H1 (cell line): Measurements from ENCODE around the gene CHDH. TPM values are rescaled to one million over a fixed set of nuclear protein-coding genes. Genes with fewer than 3 reads are reported as not detected.

Experiments
- CTCF ChIA-PET: fragments of 300-600 bp; sonication (Branson Sonifier 250); formaldehyde crosslinking; loops from one replicate; lab custom pipeline; 2021; ENCODE audit not compliant: partially characterized antibody; lab: Charles Lee
- POLR2A ChIA-PET: fragments of 300-600 bp; sonication (Branson Sonifier 250); formaldehyde crosslinking; loops from one replicate; lab custom pipeline; 2021; ENCODE audit warnings: inconsistent platforms; ENCODE audit not compliant: partially characterized antibody; lab: Charles Lee
- DNase-seq, 2 experiments: peaks; one replicate each; pipeline versions ENCODE4 v3.0.0 to v3.0.0-alpha.2; 2010 to 2022; ENCODE audit warnings: low spot score in 2 of 2, low read depth in 1 of 2, mixed read lengths in 1 of 2
- FAIRE-seq: peaks from 2 replicates; lab custom pipeline; 2011; peaks lifted over from hg19 to GRCh38; lab: Jason Lieb, UNC
- H2AFZ ChIP-seq: 2 replicates; pipeline ENCODE4 v1.8.1; 2012; ENCODE audit warnings: low read length, inconsistent platforms
- H2AK5ac ChIP-seq: 2 replicates; pipeline ENCODE4 v1.6.1; 2013; ENCODE audit warnings: low read depth, low read length
- H2BK120ac ChIP-seq: replicated peaks from 2 replicates; pipeline ENCODE3; 2013; ENCODE audit warnings: low read depth, low read length, inconsistent platforms
- H2BK12ac ChIP-seq: 2 replicates; pipeline ENCODE4 v1.6.1; 2013; ENCODE audit warnings: low read depth, low read length
- H2BK15ac ChIP-seq: 2 replicates; pipeline ENCODE4 v1.6.1; 2013; ENCODE audit warnings: low read length
- H2BK20ac ChIP-seq: 2 replicates; pipeline ENCODE4 v1.6.1; 2013; ENCODE audit warnings: low read length
- H2BK5ac ChIP-seq: 2 replicates; pipeline ENCODE4 v1.6.1; 2013; ENCODE audit warnings: low read depth, low read length
- H3K14ac ChIP-seq: 2 replicates; pipeline ENCODE4 v1.6.1; 2013; ENCODE audit warnings: inconsistent platforms; ENCODE audit not compliant: insufficient read length
- H3K18ac ChIP-seq: 2 replicates; pipeline ENCODE4 v1.6.1; 2013; ENCODE audit warnings: low read length; ENCODE audit errors: extremely low read depth
- H3K23ac ChIP-seq: 2 replicates; pipeline ENCODE4 v1.6.1; 2013; ENCODE audit warnings: inconsistent platforms; ENCODE audit not compliant: insufficient read length
- H3K23me2 ChIP-seq: 2 replicates; pipeline ENCODE4 v1.6.1; 2013; ENCODE audit warnings: low read depth, low read length
- H3K27ac ChIP-seq: 2 replicates; pipeline ENCODE4 v1.6.1; 2011; ENCODE audit warnings: low read depth, low read length, inconsistent platforms
- H3K27me3 ChIP-seq, 4 experiments: replicated peaks in 1 of 4; 1 replicate in 1 of 4; 2 replicates in 3 of 4; pipeline versions ENCODE4 v1.6.1 to v1.8.1; 2011 to 2013; ENCODE audit warnings: low read length in 3 of 4, mild to moderate bottlenecking in 3 of 4, inconsistent platforms in 2 of 4, mixed read lengths in 2 of 4, moderate library complexity in 1 of 4; ENCODE audit not compliant: control insufficient read depth in 3 of 4, insufficient read depth in 3 of 4; ENCODE audit errors: extremely low read depth in 1 of 4
- H3K36me3 ChIP-seq, 4 experiments: 2 replicates each; pipeline versions ENCODE4 v1.6.1 to v1.8.1; 2011 to 2013; ENCODE audit warnings: mild to moderate bottlenecking in 4 of 4, low read length in 3 of 4, moderate library complexity in 2 of 4, control low read depth in 1 of 4, inconsistent platforms in 1 of 4; ENCODE audit not compliant: insufficient read depth in 4 of 4, control insufficient read depth in 2 of 4
- H3K4ac ChIP-seq: replicated peaks from 2 replicates; pipeline ENCODE3; 2013; ENCODE audit warnings: low read length, low read depth, mixed read lengths, inconsistent platforms; ENCODE audit not compliant: insufficient read length
- H3K4me1 ChIP-seq, 4 experiments: replicated peaks in 1 of 4; 1 replicate in 1 of 4; 2 replicates in 3 of 4; pipeline versions ENCODE4 v1.6.1 to v1.8.1; 2011 to 2013; ENCODE audit warnings: low read length in 3 of 4, inconsistent platforms in 2 of 4, mixed read lengths in 1 of 4; ENCODE audit not compliant: insufficient read depth in 4 of 4, control insufficient read depth in 3 of 4
- H3K4me2 ChIP-seq, 2 experiments: 2 replicates each; pipeline versions ENCODE4 v1.6.1 to v1.8.1; 2011 to 2013; ENCODE audit warnings: low read depth in 2 of 2, low read length in 2 of 2, control low read depth in 1 of 2, inconsistent platforms in 1 of 2, mild to moderate bottlenecking in 1 of 2; ENCODE audit not compliant: insufficient read depth in 1 of 2
- H3K4me3 ChIP-seq, 4 experiments: fragments of 200-600, 300-600 bp in 1 of 4; sonication (generic), shearing (Covaris generic), sonication (Bioruptor Twin) in 1 of 4; 2 replicates each; pipeline versions ENCODE4 v1.5.1 to v1.8.1; 2011 to 2016; ENCODE audit warnings: low read length in 4 of 4, low read depth in 3 of 4, control low read depth in 2 of 4, inconsistent platforms in 2 of 4, mild to moderate bottlenecking in 2 of 4, mixed read lengths in 1 of 4, moderate library complexity in 1 of 4; ENCODE audit not compliant: insufficient read depth in 2 of 4; ENCODE audit errors: extremely low read depth in 1 of 4
- H3K56ac ChIP-seq: replicated peaks from 2 replicates; pipeline ENCODE3; 2013; ENCODE audit warnings: low read depth, mild to moderate bottlenecking, mixed read lengths, low read length, inconsistent platforms; ENCODE audit not compliant: insufficient read length
- H3K79me1 ChIP-seq: 2 replicates; pipeline ENCODE4 v1.6.1; 2013; ENCODE audit warnings: low read depth, low read length, control low read depth
- H3K79me2 ChIP-seq, 2 experiments: 2 replicates each; pipeline versions ENCODE4 v1.6.1 to v1.8.1; 2012 to 2013; ENCODE audit warnings: low read length in 2 of 2, mild to moderate bottlenecking in 2 of 2, inconsistent platforms in 1 of 2; ENCODE audit not compliant: insufficient read depth in 2 of 2, control insufficient read depth in 1 of 2
- H3K9ac ChIP-seq, 4 experiments: replicated peaks in 1 of 4; 1 replicate in 1 of 4; 2 replicates in 3 of 4; pipeline versions ENCODE4 v1.6.1 to v1.8.1; 2011 to 2013; ENCODE audit warnings: low read depth in 3 of 4, low read length in 3 of 4, control low read depth in 2 of 4, mild to moderate bottlenecking in 2 of 4, moderate library complexity in 2 of 4, inconsistent platforms in 1 of 4; ENCODE audit errors: extremely low read depth in 1 of 4
- H3K9me3 ChIP-seq, 2 experiments: 2 replicates each; pipeline versions ENCODE4 v1.6.1 to v1.8.1; 2012 to 2013; ENCODE audit warnings: mild to moderate bottlenecking in 2 of 2, moderate library complexity in 2 of 2, control low read depth in 1 of 2, inconsistent platforms in 1 of 2, low read depth in 1 of 2, low read length in 1 of 2, mixed read lengths in 1 of 2; ENCODE audit not compliant: insufficient read depth in 2 of 2
- H4K20me1 ChIP-seq, 2 experiments: replicated peaks in 1 of 2; 2 replicates each; pipeline versions ENCODE3 to v1.8.1; 2011 to 2013; ENCODE audit warnings: inconsistent platforms in 2 of 2, low read length in 2 of 2, mild to moderate bottlenecking in 1 of 2; ENCODE audit not compliant: insufficient read depth in 2 of 2, control insufficient read depth in 1 of 2
- H4K5ac ChIP-seq: 2 replicates; pipeline ENCODE4 v1.6.1; 2013; ENCODE audit warnings: low read length, low read depth, mixed read lengths, inconsistent platforms; ENCODE audit not compliant: insufficient read length
- H4K8ac ChIP-seq: 2 replicates; pipeline ENCODE4 v1.8.0; 2013; ENCODE audit warnings: mild to moderate bottlenecking, moderate library complexity, low read length, inconsistent platforms; ENCODE audit not compliant: insufficient read depth; ENCODE audit errors: extremely low read depth
- H4K91ac ChIP-seq: replicated peaks from 2 replicates; pipeline ENCODE3; 2013; ENCODE audit warnings: low read length, mixed read lengths, inconsistent platforms; ENCODE audit not compliant: insufficient read length
- CEBPB ChIP-seq: IDR thresholded peaks from 2 replicates; pipeline ENCODE4 v1.6.1; 2012; ENCODE audit warnings: low read depth, low read length
- EP300 ChIP-seq, 2 experiments: IDR thresholded peaks; 1 replicate in 1 of 2; 2 replicates in 1 of 2; pipeline ENCODE4 v1.6.1; 2011 to 2012; ENCODE audit warnings: low read depth in 2 of 2, low read length in 2 of 2, mild to moderate bottlenecking in 2 of 2, borderline replicate concordance in 1 of 2, inconsistent platforms in 1 of 2, moderate library complexity in 1 of 2
- NRF1 ChIP-seq: IDR thresholded peaks from 2 replicates; pipeline ENCODE4 v1.6.1; 2011; ENCODE audit warnings: mild to moderate bottlenecking, low read depth, low read length, improper control_type of control experiment
- RBBP5 ChIP-seq: IDR thresholded peaks from 2 replicates; pipeline ENCODE4 v1.7.1; 2012; ENCODE audit warnings: low read depth, mild to moderate bottlenecking, inconsistent platforms, low read length, moderate library complexity, borderline replicate concordance
- SIRT6 ChIP-seq: IDR thresholded peaks from one replicate; pipeline ENCODE4 v1.7.1; 2012; ENCODE audit warnings: low read length, inconsistent platforms
- SIX5 ChIP-seq: IDR thresholded peaks from 2 replicates; pipeline ENCODE4 v1.6.1; 2011; ENCODE audit warnings: mild to moderate bottlenecking, low read depth, low read length
- SP2 ChIP-seq: IDR thresholded peaks from 2 replicates; pipeline ENCODE4 v1.6.1; 2012; ENCODE audit warnings: mild to moderate bottlenecking, low read length, inconsistent platforms
- WGBS, 2 experiments: shearing (Covaris generic) in 1 of 2; methylation state at CpG; one replicate each; pipeline versions ENCODE4 v1.1.6 to v1.1.7; 2013 to 2015; ENCODE audit warnings: low lambda C conversion rate in 2 of 2, mixed read lengths in 2 of 2, inconsistent platforms in 1 of 2, low coverage in 1 of 2, missing lambda C conversion rate in 1 of 2; ENCODE audit not compliant: insufficient replicate concordance in 2 of 2, insufficient coverage in 1 of 2, insufficient read length in 1 of 2; ENCODE audit errors: extremely low coverage in 1 of 2, missing lambda C conversion rate in 1 of 2; 5-methylcytosine and 5-hydroxymethylcytosine counted together
- polyA plus RNA-seq, 7 experiments: library from polyadenylated mRNA; depleted of rRNA in 3 of 7; stranded (reverse) in 5 of 7; unstranded in 2 of 7; fragments of >200 nt in 5 of 7; fragments of 200-250 nt in 2 of 7; gene quantifications; 1 replicate in 5 of 7; 2 replicates in 1 of 7; 4 replicates in 1 of 7; pipeline versions ENCODE4 v1.2.1 to v1.2.3, GENCODE V29; 2011 to 2013; ENCODE audit warnings: missing spikeins in 2 of 7, mixed read lengths in 2 of 7
- total RNA-seq: library from RNA; stranded (reverse); fragmentation: NEBNext Ultra II Directional; extraction: Animal tissue kit (Norgen Biotek cat#: 25700); gene quantifications from 2 replicates; pipeline ENCODE4 v1.2.1, GENCODE V29; 2021

CHDH gene
- total and polyA plus RNA-seq, 2 of the 8 experiments (the other 6 are each of a cell fraction or from before 2014, with no cell fraction given), result 4.9 to 10.3 TPM

DNA sequence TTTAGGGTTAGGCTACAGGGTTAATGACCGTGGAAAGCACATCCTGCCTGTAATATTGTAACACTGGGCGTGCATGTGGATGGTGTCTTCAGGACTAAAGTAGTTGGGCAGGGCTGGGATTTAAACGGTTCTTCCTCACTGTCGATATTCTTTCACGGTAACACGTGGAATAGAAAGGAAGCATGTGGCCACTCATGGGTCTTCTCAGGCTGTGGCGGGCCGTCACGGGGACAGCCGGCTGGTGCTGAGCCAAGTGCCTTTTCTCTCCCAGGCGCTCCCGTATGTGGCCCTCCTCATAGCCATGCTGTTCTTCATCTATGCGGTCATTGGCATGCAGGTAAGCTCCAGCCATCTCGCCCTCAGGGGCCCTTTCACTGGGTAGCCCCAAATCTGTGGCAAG lies 73.7 kb downstream of the CHDH start:
- Histone ChIP-seq H3K4ac (no peak overlapping the region), H3K4me3 (no peak overlapping the region), H2BK20ac (no peak overlapping the region), H2AFZ (no peak overlapping the region), H4K20me1 (no peaks in the 10 kb centered on the region), H3K79me1 (no peaks in the 10 kb centered on the region), H3K14ac (no peak overlapping the region), H3K79me2 (no peaks in the 10 kb centered on the region), H3K23ac (no peak overlapping the region), H3K4me2 (no peak overlapping the region), H3K9me3 (no peaks in the 10 kb centered on the region), H4K8ac (no peak overlapping the region), H2BK12ac (no peak overlapping the region), H4K91ac (no peak overlapping the region), H2AK5ac (no peak overlapping the region), H3K27me3 (no peaks in the 10 kb centered on the region), H3K4me1 (peaks cover 3 to 15% (median 8%) of the 10 kb centered on the region in 4 experiments; a peak in 5 of 7 replicates), H3K23me2 (no peaks in the 10 kb centered on the region), H3K9ac (no peak overlapping the region), H2BK15ac (no peak overlapping the region), H2BK5ac (no peak overlapping the region), H3K56ac (no peak overlapping the region), H2BK120ac (no peak overlapping the region), H3K27ac (no peak overlapping the region), H4K5ac (no peak overlapping the region)
- 92% methylated on average over 14 of the region's 14 CpGs; no CpG with 5 or more reads in 1 of the 2 experiments for WGBS, 2 experiments
- POLR2A ChIA-PET, result interaction anchor here (0.6 kb wide), 1 partner anchor 23 kb away, joined by 3 read pairs; no protein-coding TSS in a partner anchor
- no peak for FAIRE-seq
- CTCF ChIA-PET, result interaction anchor here (1.2 kb wide), 1 partner anchor 15 kb away, joined by 3 read pairs; no protein-coding TSS in a partner anchor
- TF ChIP-seq CEBPB (no peak), SP2 (no peak), SIRT6 (no peak), SIX5 (no peak), EP300 (IDR thresholded peaks at IDR 0.05; ENCODE audit: borderline replicate concordance in 1 of 2, low read depth in 2 of 2, low read length in 2 of 2) (no peak), RBBP5 (no peak), NRF1 (no peak)
- TF ChIP-seq, all 59 proteins: peak for 0
- no peaks in the 10 kb centered on the region for H3K36me3 ChIP-seq
- DNase-seq, result no peak
- H3K18ac ChIP-seq, result no peak overlapping the region
